ENCODE results near the gene WDR53.

DNA sequence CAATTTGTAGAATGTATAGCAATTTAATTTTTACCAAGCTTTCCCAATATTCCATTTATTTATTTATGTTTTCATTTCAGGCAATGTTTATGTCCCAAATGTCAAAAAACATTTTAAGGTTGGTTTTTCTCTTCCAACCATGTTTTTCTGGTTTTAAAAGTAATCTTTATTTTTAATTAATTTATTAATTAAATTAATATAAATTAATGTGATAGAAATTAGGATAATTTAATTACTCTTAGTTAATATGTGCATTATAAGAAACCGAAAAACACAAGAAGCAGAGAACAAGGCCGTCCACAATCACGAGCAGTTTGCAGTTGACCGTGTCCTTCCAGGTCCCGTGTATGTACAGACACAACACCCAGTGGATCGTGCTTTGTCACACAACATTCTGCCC, 34.3 kb upstream of the WDR53 start:
- TF ChIP-seq CTCF (IDR thresholded peaks at IDR 0.05): no peak
- no peak for TF ChIP-seq POLR2A (IDR thresholded peaks at IDR 0.05)

Measured in lower leg skin (tissue), 3 donors.